OCI-LY7 (cell line): ENCODE measurements around the gene PRDM2.

Source experiments
- EZH2phosphoT487 ChIP-seq: fragments of 200-600 bp; sonication (generic); IDR thresholded peaks from 2 replicates; pipeline ENCODE4 v1.6.1; 2018; ENCODE audit warnings: low read depth, borderline replicate concordance, mild to moderate bottlenecking, mixed run types, antibody characterized with exemption, low read length, moderate library complexity, mixed read lengths
- TF ChIP-seq, protein P1 (sequence below): fragments of 200-600 bp; sonication (generic); conservative IDR thresholded peaks from 2 replicates; pipeline ENCODE4 v1.5.1; 2014; ENCODE audit warnings: mild to moderate bottlenecking, antibody characterized with exemption, low read length, moderate library complexity, mixed read lengths

GRCh38 chr1:13661539-13661938 lies 38.4 kb upstream of the PRDM2 start:
- TF ChIP-seq EZH2phosphoT487, result no peak
- TF ChIP-seq, protein P1, sequence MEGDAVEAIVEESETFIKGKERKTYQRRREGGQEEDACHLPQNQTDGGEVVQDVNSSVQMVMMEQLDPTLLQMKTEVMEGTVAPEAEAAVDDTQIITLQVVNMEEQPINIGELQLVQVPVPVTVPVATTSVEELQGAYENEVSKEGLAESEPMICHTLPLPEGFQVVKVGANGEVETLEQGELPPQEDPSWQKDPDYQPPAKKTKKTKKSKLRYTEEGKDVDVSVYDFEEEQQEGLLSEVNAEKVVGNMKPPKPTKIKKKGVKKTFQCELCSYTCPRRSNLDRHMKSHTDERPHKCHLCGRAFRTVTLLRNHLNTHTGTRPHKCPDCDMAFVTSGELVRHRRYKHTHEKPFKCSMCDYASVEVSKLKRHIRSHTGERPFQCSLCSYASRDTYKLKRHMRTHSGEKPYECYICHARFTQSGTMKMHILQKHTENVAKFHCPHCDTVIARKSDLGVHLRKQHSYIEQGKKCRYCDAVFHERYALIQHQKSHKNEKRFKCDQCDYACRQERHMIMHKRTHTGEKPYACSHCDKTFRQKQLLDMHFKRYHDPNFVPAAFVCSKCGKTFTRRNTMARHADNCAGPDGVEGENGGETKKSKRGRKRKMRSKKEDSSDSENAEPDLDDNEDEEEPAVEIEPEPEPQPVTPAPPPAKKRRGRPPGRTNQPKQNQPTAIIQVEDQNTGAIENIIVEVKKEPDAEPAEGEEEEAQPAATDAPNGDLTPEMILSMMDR, result no peak
